H9 (cell line): ENCODE measurements around the gene MAP3K5. TPM values are rescaled to one million over a fixed set of nuclear protein-coding genes. Genes with fewer than 3 reads are reported as not detected.

Source experiments
- DNase-seq: peaks from one replicate; pipeline ENCODE4 v3.0.0-alpha.2; 2017
- H2AFZ ChIP-seq: one replicate; pipeline ENCODE4 v1.6.1; 2013; ENCODE audit warnings: mild to moderate bottlenecking, low read length, control low read depth, moderate library complexity
- H2AK5ac ChIP-seq: 2 replicates; pipeline ENCODE4 v1.6.1; 2013; ENCODE audit warnings: low read length, control low read depth, mixed read lengths; ENCODE audit not compliant: insufficient read length
- H2BK120ac ChIP-seq: one replicate; pipeline ENCODE4 v1.6.1; 2013; ENCODE audit warnings: low read depth, mild to moderate bottlenecking, low read length, control low read depth, inconsistent platforms; ENCODE audit not compliant: poor library complexity, severe bottlenecking
- H2BK12ac ChIP-seq: 2 replicates; pipeline ENCODE4 v1.6.1; 2013; ENCODE audit warnings: low read length, control low read depth, mixed read lengths, low read depth; ENCODE audit not compliant: insufficient read length
- H2BK15ac ChIP-seq: 2 replicates; pipeline ENCODE4 v1.6.1; 2013; ENCODE audit warnings: low read depth, low read length, control low read depth
- H2BK20ac ChIP-seq: one replicate; pipeline ENCODE4 v1.6.1; 2013; ENCODE audit warnings: low read depth, mild to moderate bottlenecking, low read length, control low read depth, inconsistent platforms; ENCODE audit not compliant: poor library complexity, severe bottlenecking
- H2BK5ac ChIP-seq: 2 replicates; pipeline ENCODE4 v1.6.1; 2013; ENCODE audit warnings: low read length, control low read depth, mixed read lengths; ENCODE audit not compliant: insufficient read length
- H3K14ac ChIP-seq: 2 replicates; pipeline ENCODE4 v1.6.1; 2013; ENCODE audit warnings: low read length, control low read depth; ENCODE audit not compliant: insufficient read depth
- H3K18ac ChIP-seq: 2 replicates; pipeline ENCODE4 v1.6.1; 2013; ENCODE audit warnings: low read depth, mild to moderate bottlenecking, mixed read lengths, low read length, control low read depth; ENCODE audit not compliant: insufficient read length
- H3K23ac ChIP-seq: 2 replicates; pipeline ENCODE4 v1.6.1; 2013; ENCODE audit warnings: low read length, control low read depth, mixed read lengths, low read depth; ENCODE audit not compliant: insufficient read length
- H3K23me2 ChIP-seq: 2 replicates; pipeline ENCODE4 v1.6.1; 2013; ENCODE audit warnings: low read depth, mild to moderate bottlenecking, mixed read lengths, low read length, control low read depth; ENCODE audit not compliant: insufficient read length, poor library complexity, severe bottlenecking
- H3K27ac ChIP-seq: 2 replicates; pipeline ENCODE4 v1.5.1; 2013; ENCODE audit warnings: low read length, control low read depth, mixed read lengths, low read depth; ENCODE audit not compliant: insufficient read length
- H3K27me3 ChIP-seq: 2 replicates; pipeline ENCODE4 v1.6.1; 2013; ENCODE audit warnings: low read length, control low read depth, inconsistent platforms; ENCODE audit not compliant: insufficient read depth
- H3K4ac ChIP-seq: 2 replicates; pipeline ENCODE4 v1.6.1; 2013; ENCODE audit warnings: low read depth, mild to moderate bottlenecking, control low read depth, inconsistent platforms, low read length, moderate library complexity
- H3K4me1 ChIP-seq: 2 replicates; pipeline ENCODE4 v1.6.1; 2013; ENCODE audit warnings: low read length, control low read depth, inconsistent platforms; ENCODE audit not compliant: insufficient read depth
- H3K4me2 ChIP-seq: 2 replicates; pipeline ENCODE4 v1.6.1; 2013; ENCODE audit warnings: low read length, control low read depth, mixed read lengths; ENCODE audit not compliant: insufficient read length, insufficient read depth
- H3K56ac ChIP-seq: 2 replicates; pipeline ENCODE4 v1.6.1; 2013; ENCODE audit warnings: low read depth, mild to moderate bottlenecking, mixed read lengths, low read length, control low read depth; ENCODE audit not compliant: insufficient read length
- H3K79me1 ChIP-seq: 2 replicates; pipeline ENCODE4 v1.6.1; 2013; ENCODE audit warnings: low read depth, mild to moderate bottlenecking, moderate library complexity, low read length, control low read depth, inconsistent platforms; ENCODE audit not compliant: insufficient read depth, poor library complexity, severe bottlenecking
- H3K79me2 ChIP-seq: 2 replicates; pipeline ENCODE4 v1.6.1; 2013; ENCODE audit warnings: low read length, control low read depth, inconsistent platforms; ENCODE audit not compliant: insufficient read depth
- H3K9ac ChIP-seq: 2 replicates; pipeline ENCODE4 v1.6.1; 2013; ENCODE audit warnings: low read length, control low read depth, mixed read lengths; ENCODE audit not compliant: insufficient read length; ENCODE audit errors: extremely low read depth
- H3K9me3 ChIP-seq: one replicate; pipeline ENCODE4 v1.6.1; 2013; ENCODE audit warnings: low read depth, low read length, inconsistent platforms; ENCODE audit not compliant: control insufficient read depth
- H3T11ph ChIP-seq: one replicate; pipeline ENCODE4 v1.6.1; 2013; ENCODE audit warnings: mild to moderate bottlenecking, low read length, control low read depth, inconsistent platforms
- H4K20me1 ChIP-seq: one replicate; pipeline ENCODE4 v1.6.1; 2013; ENCODE audit not compliant: control insufficient read depth, insufficient read length, insufficient read depth
- H4K5ac ChIP-seq: 2 replicates; pipeline ENCODE4 v1.6.1; 2013; ENCODE audit warnings: low read depth, mild to moderate bottlenecking, mixed read lengths, low read length, control low read depth; ENCODE audit not compliant: insufficient read length
- H4K8ac ChIP-seq: replicated peaks from 2 replicates; pipeline ENCODE4 v1.6.1; 2013; ENCODE audit warnings: low read length, control low read depth, mixed read lengths, low read depth; ENCODE audit not compliant: insufficient read length
- H4K91ac ChIP-seq: 2 replicates; pipeline ENCODE4 v1.6.1; 2013; ENCODE audit warnings: low read depth, mild to moderate bottlenecking, moderate library complexity, mixed read lengths, low read length, control low read depth; ENCODE audit not compliant: insufficient read length
- H3K27ac Mint-ChIP-seq, 3 experiments: 2 replicates in 2 of 3; 3 replicates in 1 of 3; pipeline ENCODE4 v1.8.0; 2020 to 2021; ENCODE audit warnings: mixed read lengths in 3 of 3, mild to moderate bottlenecking in 1 of 3, moderate library complexity in 1 of 3
- H3K27me3 Mint-ChIP-seq: 2 replicates; pipeline ENCODE4 v1.8.0; 2021; ENCODE audit warnings: low read depth, mild to moderate bottlenecking, moderate library complexity, mixed read lengths
- H3K36me3 Mint-ChIP-seq, 3 experiments: 2 replicates in 2 of 3; 3 replicates in 1 of 3; pipeline ENCODE4 v1.8.0; 2020 to 2021; ENCODE audit warnings: low read depth in 3 of 3, mixed read lengths in 3 of 3; ENCODE audit not compliant: insufficient read depth in 1 of 3
- H3K4me1 Mint-ChIP-seq, 2 experiments: 2 replicates each; pipeline ENCODE4 v1.8.0; 2020; ENCODE audit warnings: mixed read lengths in 2 of 2
- H3K4me3 Mint-ChIP-seq, 2 experiments: 2 replicates in 1 of 2; 3 replicates in 1 of 2; pipeline ENCODE4 v1.8.0; 2020 to 2021; ENCODE audit warnings: mild to moderate bottlenecking in 2 of 2, mixed read lengths in 2 of 2, moderate library complexity in 1 of 2
- H3K9me3 Mint-ChIP-seq, 2 experiments: 2 replicates in 1 of 2; 3 replicates in 1 of 2; pipeline ENCODE4 v1.8.0; 2020; ENCODE audit warnings: mild to moderate bottlenecking in 2 of 2, mixed read lengths in 2 of 2, moderate library complexity in 1 of 2
- CTCF ChIP-seq: fragments of 200-600 bp; sonication (generic); conservative IDR thresholded peaks from 3 replicates; pipeline ENCODE4 v1.8.0; 2021; ENCODE audit warnings: antibody characterized with exemption, mild to moderate bottlenecking
- total RNA-seq: library from RNA; stranded (reverse); gene quantifications from 2 replicates; pipeline ENCODE4 v1.2.1, GENCODE V29; 2021

Gene MAP3K5
- total RNA-seq, 1 experiment from 2014 or later: 1.6 TPM

DNA sequence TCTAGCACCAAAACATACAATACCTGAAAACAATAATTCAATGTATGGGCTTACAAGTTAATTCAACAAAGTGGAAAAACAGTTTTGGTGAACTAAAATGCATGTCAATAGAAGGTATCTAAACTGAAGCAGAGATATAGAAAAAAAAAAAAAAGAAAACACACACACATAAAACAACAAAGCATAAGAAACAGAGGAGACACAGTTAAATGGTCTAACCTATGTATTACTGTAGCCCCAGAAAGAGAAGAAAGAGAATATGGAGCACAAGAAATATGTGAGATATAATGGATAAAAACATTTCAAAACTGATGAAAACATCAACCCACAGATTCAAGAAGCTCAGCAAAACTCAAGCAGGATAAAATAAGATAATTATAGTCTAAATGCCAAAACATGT, 118.7 kb downstream of the MAP3K5 start:
- Histone ChIP-seq H3K27me3 (no peaks in the 10 kb centered on the region), H3K18ac (no peak overlapping the region), H3K23ac (no peak overlapping the region), H3K79me1 (no peaks in the 10 kb centered on the region), H4K91ac (no peak overlapping the region), H3K4me1 (no peaks in the 10 kb centered on the region), H3K4ac (no peak overlapping the region), H2AFZ (no peak overlapping the region), H4K8ac (no peak overlapping the region), H2BK5ac (no peak overlapping the region), H3K27ac (no peak overlapping the region), H2BK12ac (no peak overlapping the region), H3T11ph (no peak overlapping the region), H3K9me3 (no peaks in the 10 kb centered on the region), H2BK20ac (no peak overlapping the region), H2AK5ac (no peak overlapping the region), H2BK120ac (no peak overlapping the region), H3K9ac (no peak overlapping the region), H3K56ac (no peak overlapping the region), H3K23me2 (no peaks in the 10 kb centered on the region), H4K5ac (no peak overlapping the region), H3K14ac (no peak overlapping the region), H4K20me1 (no peaks in the 10 kb centered on the region), H2BK15ac (no peak overlapping the region), H3K4me2 (no peak overlapping the region), H3K79me2 (no peaks in the 10 kb centered on the region)
- H3K27ac Mint-ChIP-seq: no peak overlapping the region
- no peaks in the 10 kb centered on the region for H3K4me1 Mint-ChIP-seq
- no peak overlapping the region for H3K4me3 Mint-ChIP-seq
- no peaks in the 10 kb centered on the region for H3K9me3 Mint-ChIP-seq
- TF ChIP-seq CTCF: no peak
- no peak for DNase-seq
- no peaks in the 10 kb centered on the region for H3K36me3 Mint-ChIP-seq
- H3K27me3 Mint-ChIP-seq: no peaks in the 10 kb centered on the region
